Ovary (tissue), 9 donors: Measurements from ENCODE around the gene GPR119. TPM values are rescaled to one million over a fixed set of nuclear protein-coding genes. Genes with fewer than 3 reads are reported as not detected.

Source experiments
- DNase-seq, 5 donors: peaks; one replicate each; pipeline ENCODE4 v3.0.0-alpha.2; 2019 to 2020
- H3K27ac ChIP-seq, 2 donors: fragments of 200-600 bp; one replicate each; pipeline versions ENCODE4 v1.5.1 to v1.8.0; 2019 to 2022
- H3K27me3 ChIP-seq: fragments of 200-600 bp; one replicate; pipeline ENCODE4 v1.8.0; 2022
- H3K36me3 ChIP-seq: fragments of 200-600 bp; sonication (generic); one replicate; pipeline ENCODE4 v1.5.1; 2019
- H3K4me1 ChIP-seq: one replicate; pipeline ENCODE4 v1.8.1; 2013; ENCODE audit warnings: mild to moderate bottlenecking, moderate library complexity; ENCODE audit not compliant: insufficient read depth
- H3K4me3 ChIP-seq: fragments of 200-600 bp; sonication (generic); one replicate; pipeline ENCODE4 v1.5.1; 2017
- H3K9me3 ChIP-seq, 2 donors: fragments of 200-600 bp in 1 of 2; sonication (generic) in 1 of 2; one replicate each; pipeline versions ENCODE4 v1.5.1 to v1.8.1; 2013 to 2019; ENCODE audit warnings: mild to moderate bottlenecking in 1 of 2, moderate library complexity in 1 of 2
- POLR2A ChIP-seq: fragments of 450-650 bp; IDR thresholded peaks from one replicate; pipeline ENCODE4 v1.6.1; 2017; ENCODE audit warnings: antibody characterized with exemption, mild to moderate bottlenecking, moderate library complexity
- WGBS, 3 donors: extraction: QIAGEN DNeasy Blood & Tissue Kit in 1 of 3; methylation state at CpG; one replicate each; pipeline versions ENCODE4 v1.1.5 to v1.1.7; 2013 to 2017; 5-methylcytosine and 5-hydroxymethylcytosine counted together
- intact Hi-C, 4 donors: fragments of 100-400 bp; cut with DNase I; formaldehyde crosslinking; loops; one replicate each; pipeline versions ENCODE4 v1.11.0 to v1.15.1; 2022 to 2023
- polyA plus RNA-seq, 2 donors: library from polyadenylated mRNA; stranded (reverse); fragments of 200-250 nt in 1 of 2; fragments of 350-450 nt in 1 of 2; fragmentation: Illumina TruSeq in 1 of 2; extraction: RNeasy Lipid Tissue Mini Kit (QIAGEN cat#74804) in 1 of 2; gene quantifications; one replicate each; pipeline ENCODE4 v1.2.3, GENCODE V29; 2013 to 2014
- total RNA-seq, 7 donors: library from RNA; depleted of rRNA in 2 of 7; stranded (reverse); fragments of >200 nt in 2 of 7; fragmentation: NEBNext Ultra II Directional in 3 of 7; extraction: Animal tissue kit (Norgen Biotek cat#: 25700) in 3 of 7; gene quantifications; one replicate each; pipeline versions ENCODE4 v1.1.0 to v1.2.4, GENCODE V29; 2016 to 2023
- donor health status: DM: no; HTN: no; CAD: no; lungs with moderate emphysema.
- donor health status: DM: no; HTN: no; CAD: no.
- donor health status: Bipolar disorder and iron deficiency.
- donor health status: DM: yes; HTN: yes; CAD: no.
- donor health status: DM: no; HTN: no; CAD: no.
- donor health status: DM: yes; HTN: yes; CAD: no.

Gene GPR119
- total and polyA plus RNA-seq, 9 donors, result not detected

- no peaks in the 10 kb centered on the region for H3K4me1 ChIP-seq
- H3K4me3 ChIP-seq, result no peak overlapping the region
- TF ChIP-seq POLR2A, result no peak
- no peak for DNase-seq
- H3K36me3 ChIP-seq, result no peaks in the 10 kb centered on the region
- H3K27ac ChIP-seq, result no peak overlapping the region
- 47 to 63% (median 54%) methylated on average over 4 of the region's 4 CpGs for WGBS, 3 donors
- intact Hi-C loops, result no loop called here
- H3K9me3 ChIP-seq, result no peaks in the 10 kb centered on the region
- H3K27me3 ChIP-seq, result no peaks in the 10 kb centered on the region
These were observed 48.9 kb downstream of the GPR119 start for GRCh38 chrX:130336531-130336930.

Other genes with a start within 250 kb of the GPR119 start
- gene AIFM1, start 219.8 kb downstream of the GPR119 start, total RNA-seq, result 10 to 100 TPM in 6 of 7 donors, 1 to 10 TPM in 1; 5.2 to 25.6 (median 20.5) TPM
- gene AIFM1, start 219.8 kb downstream of the GPR119 start, polyA plus RNA-seq, result 10 to 100 TPM; 11.7 to 51.4 TPM
- 1 to 10 TPM in 4 of 7 donors, under 1 TPM in 3; 0.24 to 3.3 (median 2.0) TPM for gene RAB33A, start 213.7 kb downstream of the GPR119 start, total RNA-seq
- 1 to 10 TPM; 1.3 to 1.8 TPM for gene RAB33A, start 213.7 kb downstream of the GPR119 start, polyA plus RNA-seq
- 1 to 10 TPM; 2.3 to 8.0 (median 4.9) TPM for gene ZNF280C, start 116.8 kb downstream of the GPR119 start, total RNA-seq
- 1 to 10 TPM; 2.0 to 2.9 TPM for gene ZNF280C, start 116.8 kb downstream of the GPR119 start, polyA plus RNA-seq
- 10 to 100 TPM in 3 of 7 donors, 1 to 10 TPM in 4; 6.8 to 15.1 (median 10.0) TPM for gene SLC25A14, start 45.8 kb downstream of the GPR119 start, total RNA-seq
- gene SLC25A14, start 45.8 kb downstream of the GPR119 start, polyA plus RNA-seq, result 10 to 100 TPM; 12.4 to 16.3 TPM
- 10 to 100 TPM; 12.8 to 20.6 (median 17.0) TPM for gene RBMX2, start 16.3 kb upstream of the GPR119 start, total RNA-seq
- 10 to 100 TPM; 24.4 to 50.2 TPM for gene RBMX2, start 16.3 kb upstream of the GPR119 start, polyA plus RNA-seq